WTC11 (cell line): Measurements from ENCODE around the gene PAF1.

Source experiments
- PRRX2 ChIP-seq: fragments of 250-450 bp; sonication (Bioruptor Pico); IDR thresholded peaks from 2 replicates; pipeline ENCODE4 v1.8.0; 2021; ENCODE audit warnings: mild to moderate bottlenecking
- TCF7 ChIP-seq: sonication (generic); formaldehyde crosslinking; IDR thresholded peaks from 2 replicates; pipeline ENCODE4 v1.8.0; 2022; ENCODE audit warnings: mild to moderate bottlenecking, low read depth, missing genetic modification reagents, moderate library complexity
- TF ChIP-seq, protein P1 (sequence below): fragments of 250-450 bp; sonication (Bioruptor Pico); conservative IDR thresholded peaks from 2 replicates; pipeline ENCODE4 v1.9.0; 2021; ENCODE audit warnings: mild to moderate bottlenecking
- TF ChIP-seq, protein P2 (sequence below): fragments of 200-600 bp; IDR thresholded peaks from 2 replicates; pipeline ENCODE4 v1.8.0; 2022; ENCODE audit warnings: antibody characterized with exemption

GRCh38 chr19:39412867-39413271, 22.0 kb upstream of the PAF1 start:
- TF ChIP-seq, protein P1, sequence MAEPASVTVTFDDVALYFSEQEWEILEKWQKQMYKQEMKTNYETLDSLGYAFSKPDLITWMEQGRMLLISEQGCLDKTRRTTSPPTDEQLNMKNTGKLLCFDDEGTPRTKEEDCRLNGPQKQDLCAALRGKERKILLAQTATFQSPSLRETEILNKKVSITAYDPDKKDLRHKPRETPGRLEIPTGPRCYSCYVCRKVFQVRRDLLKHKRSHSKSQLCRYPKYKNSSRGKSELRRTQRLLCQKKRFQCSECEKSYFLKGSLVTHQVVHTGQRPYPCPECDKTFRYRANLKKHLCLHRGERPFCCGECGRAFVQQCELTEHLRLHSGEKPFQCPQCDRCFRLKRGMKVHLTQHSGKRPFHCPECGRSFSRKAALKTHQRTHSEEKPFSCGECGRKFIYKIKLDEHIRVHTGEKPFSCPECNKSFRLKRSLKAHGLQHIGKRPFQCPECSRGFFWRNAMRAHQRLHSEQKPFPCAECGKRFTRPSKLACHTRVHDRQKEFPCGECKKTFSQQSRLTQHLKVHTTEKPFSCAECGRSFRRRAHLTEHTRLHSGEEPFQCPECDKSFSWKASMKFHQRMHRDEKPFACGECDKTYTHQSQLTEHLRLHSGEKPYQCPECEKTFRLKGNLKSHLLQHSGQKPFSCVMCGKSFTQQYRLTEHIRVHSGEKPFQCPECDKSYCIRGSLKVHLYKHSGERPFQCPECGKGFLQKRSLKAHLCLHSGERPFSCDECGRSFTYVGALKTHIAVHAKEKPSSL (CRISPR knock-in tag): no peak
- TF ChIP-seq TCF7 (CRISPR knock-in tag) (0 out of 2 replicates have a peak, but pooled peaks have one; percentile 50), PRRX2 (no peak)
- TF ChIP-seq, protein P2, sequence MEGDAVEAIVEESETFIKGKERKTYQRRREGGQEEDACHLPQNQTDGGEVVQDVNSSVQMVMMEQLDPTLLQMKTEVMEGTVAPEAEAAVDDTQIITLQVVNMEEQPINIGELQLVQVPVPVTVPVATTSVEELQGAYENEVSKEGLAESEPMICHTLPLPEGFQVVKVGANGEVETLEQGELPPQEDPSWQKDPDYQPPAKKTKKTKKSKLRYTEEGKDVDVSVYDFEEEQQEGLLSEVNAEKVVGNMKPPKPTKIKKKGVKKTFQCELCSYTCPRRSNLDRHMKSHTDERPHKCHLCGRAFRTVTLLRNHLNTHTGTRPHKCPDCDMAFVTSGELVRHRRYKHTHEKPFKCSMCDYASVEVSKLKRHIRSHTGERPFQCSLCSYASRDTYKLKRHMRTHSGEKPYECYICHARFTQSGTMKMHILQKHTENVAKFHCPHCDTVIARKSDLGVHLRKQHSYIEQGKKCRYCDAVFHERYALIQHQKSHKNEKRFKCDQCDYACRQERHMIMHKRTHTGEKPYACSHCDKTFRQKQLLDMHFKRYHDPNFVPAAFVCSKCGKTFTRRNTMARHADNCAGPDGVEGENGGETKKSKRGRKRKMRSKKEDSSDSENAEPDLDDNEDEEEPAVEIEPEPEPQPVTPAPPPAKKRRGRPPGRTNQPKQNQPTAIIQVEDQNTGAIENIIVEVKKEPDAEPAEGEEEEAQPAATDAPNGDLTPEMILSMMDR: peak; percentile 89; the same call in 1 of the 2 replicates
